ENCODE data around the gene BTBD9. TPM values are rescaled to one million over a fixed set of nuclear protein-coding genes. Genes with fewer than 3 reads are reported as not detected.
A peak's percentile ranks its signal among the peaks of the same experiment; 100 is the strongest.

The BTBD9 gene
- total and polyA plus RNA-seq, 9 of the 15 experiments (the other 6 are each of a cell fraction or from before 2014, with no cell fraction given), result 0.08 to 1.6 (median 0.58) TPM

DNA sequence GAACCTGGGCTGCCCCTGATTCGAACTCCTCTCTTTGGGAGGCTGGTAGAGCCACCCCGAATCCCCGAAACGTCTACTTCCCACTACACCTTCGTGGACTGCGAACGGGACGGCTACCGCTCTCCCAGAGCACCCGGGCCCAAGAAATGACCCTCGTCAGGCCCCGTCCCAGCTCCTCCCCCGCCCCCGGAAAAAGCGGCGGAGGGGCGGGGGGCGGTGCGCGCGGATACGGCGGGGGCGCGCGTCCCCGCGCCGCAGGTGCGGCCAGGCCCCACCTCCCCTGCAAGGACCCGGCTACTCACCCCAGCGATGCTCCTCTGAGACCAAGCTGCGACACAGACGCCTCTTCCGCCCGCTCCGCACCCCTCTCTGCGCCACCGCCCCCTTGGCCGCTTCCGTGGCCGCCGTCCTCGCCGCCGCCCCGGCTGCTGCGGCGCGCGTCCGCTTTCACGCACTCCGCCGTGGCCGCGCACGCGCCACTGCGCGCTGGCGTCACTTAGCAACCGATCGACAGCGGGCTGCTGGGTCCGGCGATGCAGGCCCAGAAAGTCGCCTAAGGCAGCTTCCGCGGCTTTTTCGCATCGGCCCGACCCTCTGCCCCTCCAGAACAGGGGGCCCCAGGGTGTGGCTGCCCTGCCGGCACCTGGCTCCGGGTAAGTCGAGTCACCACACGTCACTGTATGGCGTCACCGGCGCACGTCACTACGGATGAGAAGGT is at the start of gene BTBD9 (continued):
- TF ChIP-seq ATF6 (CRISPR knock-in tag; IDR thresholded peaks at IDR 0.05), result no peak
- TF ChIP-seq POLR2G (IDR thresholded peaks at IDR 0.05; ENCODE audit: low read depth, low read length), result peak; percentile 78
- TF ChIP-seq CXXC5 (CRISPR knock-in tag; IDR thresholded peaks at IDR 0.05), result peak; percentile 97
- no peak for TF ChIP-seq CGGBP1 (CRISPR knock-in tag; IDR thresholded peaks at IDR 0.05)
- TF ChIP-seq TRIM28 (IDR thresholded peaks at IDR 0.05), result no peak
- TF ChIP-seq, protein P1, sequence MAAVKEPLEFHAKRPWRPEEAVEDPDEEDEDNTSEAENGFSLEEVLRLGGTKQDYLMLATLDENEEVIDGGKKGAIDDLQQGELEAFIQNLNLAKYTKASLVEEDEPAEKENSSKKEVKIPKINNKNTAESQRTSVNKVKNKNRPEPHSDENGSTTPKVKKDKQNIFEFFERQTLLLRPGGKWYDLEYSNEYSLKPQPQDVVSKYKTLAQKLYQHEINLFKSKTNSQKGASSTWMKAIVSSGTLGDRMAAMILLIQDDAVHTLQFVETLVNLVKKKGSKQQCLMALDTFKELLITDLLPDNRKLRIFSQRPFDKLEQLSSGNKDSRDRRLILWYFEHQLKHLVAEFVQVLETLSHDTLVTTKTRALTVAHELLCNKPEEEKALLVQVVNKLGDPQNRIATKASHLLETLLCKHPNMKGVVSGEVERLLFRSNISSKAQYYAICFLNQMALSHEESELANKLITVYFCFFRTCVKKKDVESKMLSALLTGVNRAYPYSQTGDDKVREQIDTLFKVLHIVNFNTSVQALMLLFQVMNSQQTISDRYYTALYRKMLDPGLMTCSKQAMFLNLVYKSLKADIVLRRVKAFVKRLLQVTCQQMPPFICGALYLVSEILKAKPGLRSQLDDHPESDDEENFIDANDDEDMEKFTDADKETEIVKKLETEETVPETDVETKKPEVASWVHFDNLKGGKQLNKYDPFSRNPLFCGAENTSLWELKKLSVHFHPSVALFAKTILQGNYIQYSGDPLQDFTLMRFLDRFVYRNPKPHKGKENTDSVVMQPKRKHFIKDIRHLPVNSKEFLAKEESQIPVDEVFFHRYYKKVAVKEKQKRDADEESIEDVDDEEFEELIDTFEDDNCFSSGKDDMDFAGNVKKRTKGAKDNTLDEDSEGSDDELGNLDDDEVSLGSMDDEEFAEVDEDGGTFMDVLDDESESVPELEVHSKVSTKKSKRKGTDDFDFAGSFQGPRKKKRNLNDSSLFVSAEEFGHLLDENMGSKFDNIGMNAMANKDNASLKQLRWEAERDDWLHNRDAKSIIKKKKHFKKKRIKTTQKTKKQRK (IDR thresholded peaks at IDR 0.05; ENCODE audit: borderline replicate concordance, low read depth, low read length), result no peak
- TF ChIP-seq ZNF511 (CRISPR knock-in tag; IDR thresholded peaks at IDR 0.05), result no peak
- TF ChIP-seq SMARCA5 (IDR thresholded peaks at IDR 0.05), result no peak
- TF ChIP-seq THRAP3 (IDR thresholded peaks at IDR 0.05; ENCODE audit: borderline replicate concordance), result no peak
- TF ChIP-seq PTTG1 (tag; IDR thresholded peaks at IDR 0.05; ENCODE audit: low read depth), result no peak
- TF ChIP-seq CEBPG (CRISPR knock-in tag; IDR thresholded peaks at IDR 0.05), result peak; percentile 19; the same call in 1 of the 2 replicates
- TF ChIP-seq CEBPG (tag; conservative IDR thresholded peaks at IDR 0.05 in 1 of 2, IDR thresholded peaks at IDR 0.05 in 1 of 2), result 0 out of 4 replicates have a peak, but pooled peaks of 1 of the 2 experiments have one; percentile 7
- TF ChIP-seq PHB (CRISPR knock-in tag; IDR thresholded peaks at IDR 0.05), result no peak
- no peak for TF ChIP-seq ZNF785 (CRISPR knock-in tag; IDR thresholded peaks at IDR 0.05)
- no peak for TF ChIP-seq SIX5 (IDR thresholded peaks at IDR 0.05; ENCODE audit: borderline replicate concordance in 1 of 2, insufficient read depth in 1 of 2, low read depth in 1 of 2, low read length in 2 of 2)
- TF ChIP-seq TGIF2 (CRISPR knock-in tag; IDR thresholded peaks at IDR 0.05), result no peak
- TF ChIP-seq FOXJ2 (tag; IDR thresholded peaks at IDR 0.05), result peak; percentile 35; the same call in 1 of the 2 replicates
- TF ChIP-seq, protein P2, sequence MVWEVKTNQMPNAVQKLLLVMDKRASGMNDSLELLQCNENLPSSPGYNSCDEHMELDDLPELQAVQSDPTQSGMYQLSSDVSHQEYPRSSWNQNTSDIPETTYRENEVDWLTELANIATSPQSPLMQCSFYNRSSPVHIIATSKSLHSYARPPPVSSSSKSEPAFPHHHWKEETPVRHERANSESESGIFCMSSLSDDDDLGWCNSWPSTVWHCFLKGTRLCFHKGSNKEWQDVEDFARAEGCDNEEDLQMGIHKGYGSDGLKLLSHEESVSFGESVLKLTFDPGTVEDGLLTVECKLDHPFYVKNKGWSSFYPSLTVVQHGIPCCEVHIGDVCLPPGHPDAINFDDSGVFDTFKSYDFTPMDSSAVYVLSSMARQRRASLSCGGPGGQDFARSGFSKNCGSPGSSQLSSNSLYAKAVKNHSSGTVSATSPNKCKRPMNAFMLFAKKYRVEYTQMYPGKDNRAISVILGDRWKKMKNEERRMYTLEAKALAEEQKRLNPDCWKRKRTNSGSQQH (CRISPR knock-in tag; IDR thresholded peaks at IDR 0.05), result no peak
- no peak for TF ChIP-seq POLR2AphosphoS5 (IDR thresholded peaks at IDR 0.05; ENCODE audit: control insufficient read depth, insufficient read depth, low read depth, low read length)
- no peak for TF ChIP-seq FOXA3 (CRISPR knock-in tag; conservative IDR thresholded peaks at IDR 0.05 in 1 of 2, IDR thresholded peaks at IDR 0.05 in 1 of 2)
